CD4-positive, alpha-beta T cell treated with Interleukin-2 at 100 ng/mL for 4 hours (primary cell): ENCODE measurements around the gene RASAL3.
A peak's percentile ranks its signal among the peaks of the same experiment; 100 is the strongest.
"Not testable (repeated sequence)": the region's sequence is repeated elsewhere in the genome, so short reads cannot be mapped to it uniquely, and the experiment has no call there.

Experiments
- DNase-seq: peaks from one replicate; pipeline ENCODE4 v3.0.0-alpha.2; 2020; ENCODE audit warnings: low spot score

Gene RASAL3

GRCh38 chr19:15464394-15465385 is at the start of gene RASAL3:
Gene RASAL3, minus strand, starts transcription at chr19:15464544. Its CDS starts 186 bp downstream, at chr19:15464358.
- peak; percentile 72 for DNase-seq

GRCh38 chr19:15511671-15512424 is 47.5 kb upstream of the RASAL3 start:
- no peak for DNase-seq

- DNase-seq, result peak; percentile 3
These were observed 43.8 kb upstream of the RASAL3 start, which contains the start of gene CYP4F22 for GRCh38 chr19:15508035-15508710. Gene CYP4F22, plus strand, starts transcription at chr19:15508525. Its CDS starts 16,812 bp downstream, at chr19:15525337.

- DNase-seq, result no peak
These were observed 43.0 kb upstream of the RASAL3 start for GRCh38 chr19:15507068-15508034.

GRCh38 chr19:15506074-15506571 is 41.8 kb upstream of the RASAL3 start:
- no peak for DNase-seq

- DNase-seq, result no peak
These were observed 37.9 kb upstream of the RASAL3 start for GRCh38 chr19:15502264-15502663.

GRCh38 chr19:15501596-15501995 is 37.3 kb upstream of the RASAL3 start:
- DNase-seq, result no peak

GRCh38 chr19:15498910-15499309 is 34.6 kb upstream of the RASAL3 start:
- no peak for DNase-seq

GRCh38 chr19:15498156-15498858 is 34.0 kb upstream of the RASAL3 start:
- DNase-seq, result no peak

GRCh38 chr19:15495151-15495550 is 30.8 kb upstream of the RASAL3 start:
- DNase-seq, result no peak

- DNase-seq, result no peak
These were observed 24.3 kb upstream of the RASAL3 start for GRCh38 chr19:15488489-15489226.

GRCh38 chr19:15487038-15487437 is 22.7 kb upstream of the RASAL3 start:
- no peak for DNase-seq

- not testable (repeated sequence) for DNase-seq
These were observed 21.4 kb upstream of the RASAL3 start for GRCh38 chr19:15485768-15486167.

- not testable (repeated sequence) for DNase-seq
These were observed 16.7 kb upstream of the RASAL3 start for GRCh38 chr19:15480996-15481395.

- no peak for DNase-seq
These were observed 15.3 kb upstream of the RASAL3 start, which contains the start of gene PGLYRP2 for GRCh38 chr19:15479391-15480345. Gene PGLYRP2, minus strand, starts transcription at chr19:15479501. Its CDS starts 130 bp downstream, at chr19:15479371.

- no peak for DNase-seq
These were observed 12.0 kb upstream of the RASAL3 start for GRCh38 chr19:15476325-15476724.

- DNase-seq, result no peak
These were observed 11.3 kb upstream of the RASAL3 start for GRCh38 chr19:15475611-15476010.

GRCh38 chr19:15475169-15475568 is 10.8 kb upstream of the RASAL3 start:
- DNase-seq, result no peak
